ENCODE results near the gene ETHE1. TPM values are rescaled to one million over a fixed set of nuclear protein-coding genes. Genes with fewer than 3 reads are reported as not detected.

ETHE1 gene
- total and polyA plus RNA-seq, 2 of the 8 experiments (the other 6 are each of a cell fraction or from before 2014, with no cell fraction given): 19.9 to 96.0 TPM

DNA sequence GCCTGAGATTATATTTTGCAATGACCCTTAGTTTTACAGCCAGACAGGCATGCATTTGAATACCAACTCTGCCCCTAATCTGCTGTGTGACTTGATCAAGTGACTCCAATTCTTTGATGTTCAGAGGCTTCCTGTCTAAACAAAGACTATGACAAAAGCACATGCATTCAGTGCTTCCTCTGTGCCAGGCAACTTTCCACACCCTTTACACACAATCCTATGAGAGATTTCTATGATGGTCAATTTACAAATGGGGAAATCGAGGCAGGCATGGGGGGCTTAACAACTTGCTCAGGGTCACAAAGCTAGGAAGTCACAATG is 57.9 kb downstream of the ETHE1 start (continued):
- TF ChIP-seq, protein P1, sequence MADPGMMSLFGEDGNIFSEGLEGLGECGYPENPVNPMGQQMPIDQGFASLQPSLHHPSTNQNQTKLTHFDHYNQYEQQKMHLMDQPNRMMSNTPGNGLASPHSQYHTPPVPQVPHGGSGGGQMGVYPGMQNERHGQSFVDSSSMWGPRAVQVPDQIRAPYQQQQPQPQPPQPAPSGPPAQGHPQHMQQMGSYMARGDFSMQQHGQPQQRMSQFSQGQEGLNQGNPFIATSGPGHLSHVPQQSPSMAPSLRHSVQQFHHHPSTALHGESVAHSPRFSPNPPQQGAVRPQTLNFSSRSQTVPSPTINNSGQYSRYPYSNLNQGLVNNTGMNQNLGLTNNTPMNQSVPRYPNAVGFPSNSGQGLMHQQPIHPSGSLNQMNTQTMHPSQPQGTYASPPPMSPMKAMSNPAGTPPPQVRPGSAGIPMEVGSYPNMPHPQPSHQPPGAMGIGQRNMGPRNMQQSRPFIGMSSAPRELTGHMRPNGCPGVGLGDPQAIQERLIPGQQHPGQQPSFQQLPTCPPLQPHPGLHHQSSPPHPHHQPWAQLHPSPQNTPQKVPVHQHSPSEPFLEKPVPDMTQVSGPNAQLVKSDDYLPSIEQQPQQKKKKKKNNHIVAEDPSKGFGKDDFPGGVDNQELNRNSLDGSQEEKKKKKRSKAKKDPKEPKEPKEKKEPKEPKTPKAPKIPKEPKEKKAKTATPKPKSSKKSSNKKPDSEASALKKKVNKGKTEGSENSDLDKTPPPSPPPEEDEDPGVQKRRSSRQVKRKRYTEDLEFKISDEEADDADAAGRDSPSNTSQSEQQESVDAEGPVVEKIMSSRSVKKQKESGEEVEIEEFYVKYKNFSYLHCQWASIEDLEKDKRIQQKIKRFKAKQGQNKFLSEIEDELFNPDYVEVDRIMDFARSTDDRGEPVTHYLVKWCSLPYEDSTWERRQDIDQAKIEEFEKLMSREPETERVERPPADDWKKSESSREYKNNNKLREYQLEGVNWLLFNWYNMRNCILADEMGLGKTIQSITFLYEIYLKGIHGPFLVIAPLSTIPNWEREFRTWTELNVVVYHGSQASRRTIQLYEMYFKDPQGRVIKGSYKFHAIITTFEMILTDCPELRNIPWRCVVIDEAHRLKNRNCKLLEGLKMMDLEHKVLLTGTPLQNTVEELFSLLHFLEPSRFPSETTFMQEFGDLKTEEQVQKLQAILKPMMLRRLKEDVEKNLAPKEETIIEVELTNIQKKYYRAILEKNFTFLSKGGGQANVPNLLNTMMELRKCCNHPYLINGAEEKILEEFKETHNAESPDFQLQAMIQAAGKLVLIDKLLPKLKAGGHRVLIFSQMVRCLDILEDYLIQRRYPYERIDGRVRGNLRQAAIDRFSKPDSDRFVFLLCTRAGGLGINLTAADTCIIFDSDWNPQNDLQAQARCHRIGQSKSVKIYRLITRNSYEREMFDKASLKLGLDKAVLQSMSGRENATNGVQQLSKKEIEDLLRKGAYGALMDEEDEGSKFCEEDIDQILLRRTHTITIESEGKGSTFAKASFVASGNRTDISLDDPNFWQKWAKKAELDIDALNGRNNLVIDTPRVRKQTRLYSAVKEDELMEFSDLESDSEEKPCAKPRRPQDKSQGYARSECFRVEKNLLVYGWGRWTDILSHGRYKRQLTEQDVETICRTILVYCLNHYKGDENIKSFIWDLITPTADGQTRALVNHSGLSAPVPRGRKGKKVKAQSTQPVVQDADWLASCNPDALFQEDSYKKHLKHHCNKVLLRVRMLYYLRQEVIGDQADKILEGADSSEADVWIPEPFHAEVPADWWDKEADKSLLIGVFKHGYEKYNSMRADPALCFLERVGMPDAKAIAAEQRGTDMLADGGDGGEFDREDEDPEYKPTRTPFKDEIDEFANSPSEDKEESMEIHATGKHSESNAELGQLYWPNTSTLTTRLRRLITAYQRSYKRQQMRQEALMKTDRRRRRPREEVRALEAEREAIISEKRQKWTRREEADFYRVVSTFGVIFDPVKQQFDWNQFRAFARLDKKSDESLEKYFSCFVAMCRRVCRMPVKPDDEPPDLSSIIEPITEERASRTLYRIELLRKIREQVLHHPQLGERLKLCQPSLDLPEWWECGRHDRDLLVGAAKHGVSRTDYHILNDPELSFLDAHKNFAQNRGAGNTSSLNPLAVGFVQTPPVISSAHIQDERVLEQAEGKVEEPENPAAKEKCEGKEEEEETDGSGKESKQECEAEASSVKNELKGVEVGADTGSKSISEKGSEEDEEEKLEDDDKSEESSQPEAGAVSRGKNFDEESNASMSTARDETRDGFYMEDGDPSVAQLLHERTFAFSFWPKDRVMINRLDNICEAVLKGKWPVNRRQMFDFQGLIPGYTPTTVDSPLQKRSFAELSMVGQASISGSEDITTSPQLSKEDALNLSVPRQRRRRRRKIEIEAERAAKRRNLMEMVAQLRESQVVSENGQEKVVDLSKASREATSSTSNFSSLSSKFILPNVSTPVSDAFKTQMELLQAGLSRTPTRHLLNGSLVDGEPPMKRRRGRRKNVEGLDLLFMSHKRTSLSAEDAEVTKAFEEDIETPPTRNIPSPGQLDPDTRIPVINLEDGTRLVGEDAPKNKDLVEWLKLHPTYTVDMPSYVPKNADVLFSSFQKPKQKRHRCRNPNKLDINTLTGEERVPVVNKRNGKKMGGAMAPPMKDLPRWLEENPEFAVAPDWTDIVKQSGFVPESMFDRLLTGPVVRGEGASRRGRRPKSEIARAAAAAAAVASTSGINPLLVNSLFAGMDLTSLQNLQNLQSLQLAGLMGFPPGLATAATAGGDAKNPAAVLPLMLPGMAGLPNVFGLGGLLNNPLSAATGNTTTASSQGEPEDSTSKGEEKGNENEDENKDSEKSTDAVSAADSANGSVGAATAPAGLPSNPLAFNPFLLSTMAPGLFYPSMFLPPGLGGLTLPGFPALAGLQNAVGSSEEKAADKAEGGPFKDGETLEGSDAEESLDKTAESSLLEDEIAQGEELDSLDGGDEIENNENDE (IDR thresholded peaks at IDR 0.05; ENCODE audit: insufficient replicate concordance, low read length): no peak
- no peak for TF ChIP-seq SIRT6 (IDR thresholded peaks at IDR 0.05; ENCODE audit: low read length)
- TF ChIP-seq SIX5 (IDR thresholded peaks at IDR 0.05; ENCODE audit: low read depth, low read length): no peak
- no peak for TF ChIP-seq KDM4A (IDR thresholded peaks at IDR 0.05; ENCODE audit: low read depth, low read length, severe bottlenecking)
- no peak for TF ChIP-seq POLR2A (IDR thresholded peaks at IDR 0.05; ENCODE audit: control extremely low read depth in 1 of 2, low read depth in 2 of 2, low read length in 2 of 2)
- TF ChIP-seq SUZ12 (IDR thresholded peaks at IDR 0.05; ENCODE audit: low read length): no peak
- TF ChIP-seq HDAC2 (IDR thresholded peaks at IDR 0.05; ENCODE audit: borderline replicate concordance in 1 of 2, low read depth in 2 of 2, low read length in 2 of 2): no peak
- TF ChIP-seq, protein P2, sequence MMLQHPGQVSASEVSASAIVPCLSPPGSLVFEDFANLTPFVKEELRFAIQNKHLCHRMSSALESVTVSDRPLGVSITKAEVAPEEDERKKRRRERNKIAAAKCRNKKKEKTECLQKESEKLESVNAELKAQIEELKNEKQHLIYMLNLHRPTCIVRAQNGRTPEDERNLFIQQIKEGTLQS (IDR thresholded peaks at IDR 0.05; ENCODE audit: insufficient read depth, low read depth, low read length): no peak
- TF ChIP-seq, protein P3, sequence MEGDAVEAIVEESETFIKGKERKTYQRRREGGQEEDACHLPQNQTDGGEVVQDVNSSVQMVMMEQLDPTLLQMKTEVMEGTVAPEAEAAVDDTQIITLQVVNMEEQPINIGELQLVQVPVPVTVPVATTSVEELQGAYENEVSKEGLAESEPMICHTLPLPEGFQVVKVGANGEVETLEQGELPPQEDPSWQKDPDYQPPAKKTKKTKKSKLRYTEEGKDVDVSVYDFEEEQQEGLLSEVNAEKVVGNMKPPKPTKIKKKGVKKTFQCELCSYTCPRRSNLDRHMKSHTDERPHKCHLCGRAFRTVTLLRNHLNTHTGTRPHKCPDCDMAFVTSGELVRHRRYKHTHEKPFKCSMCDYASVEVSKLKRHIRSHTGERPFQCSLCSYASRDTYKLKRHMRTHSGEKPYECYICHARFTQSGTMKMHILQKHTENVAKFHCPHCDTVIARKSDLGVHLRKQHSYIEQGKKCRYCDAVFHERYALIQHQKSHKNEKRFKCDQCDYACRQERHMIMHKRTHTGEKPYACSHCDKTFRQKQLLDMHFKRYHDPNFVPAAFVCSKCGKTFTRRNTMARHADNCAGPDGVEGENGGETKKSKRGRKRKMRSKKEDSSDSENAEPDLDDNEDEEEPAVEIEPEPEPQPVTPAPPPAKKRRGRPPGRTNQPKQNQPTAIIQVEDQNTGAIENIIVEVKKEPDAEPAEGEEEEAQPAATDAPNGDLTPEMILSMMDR (IDR thresholded peaks at IDR 0.05; ENCODE audit: control extremely low read depth in 1 of 3, insufficient read depth in 1 of 3, low read depth in 1 of 3, low read length in 3 of 3): no peak

Measured in H1 (cell line).